Karpas-422 (cell line): Measurements from ENCODE around the gene IRF8. TPM values are rescaled to one million over a fixed set of nuclear protein-coding genes. Genes with fewer than 3 reads are reported as not detected.

Experiments used
- DNase-seq: peaks from one replicate; pipeline ENCODE4 v3.0.0-alpha.2; 2015
- H2AFZ ChIP-seq: fragments of 200-600 bp; sonication (generic); 2 replicates; pipeline ENCODE4 v1.6.1; 2014; ENCODE audit warnings: antibody characterized with exemption, low read length, mixed read lengths
- H3K27ac ChIP-seq: fragments of 200-600 bp; sonication (generic); 2 replicates; pipeline ENCODE4 v1.5.1; 2014; ENCODE audit warnings: mild to moderate bottlenecking, low read length, moderate library complexity
- H3K27me3 ChIP-seq: fragments of 200-600 bp; sonication (generic); 2 replicates; pipeline ENCODE4 v1.6.1; 2014; ENCODE audit warnings: low read length, mixed read lengths
- H3K36me3 ChIP-seq: fragments of 200-600 bp; sonication (generic); 2 replicates; pipeline ENCODE4 v1.6.1; 2014; ENCODE audit warnings: low read length, mixed read lengths; ENCODE audit not compliant: insufficient read depth
- H3K4me1 ChIP-seq: fragments of 200-600 bp; sonication (generic); 2 replicates; pipeline ENCODE4 v1.6.1; 2014; ENCODE audit warnings: mild to moderate bottlenecking, low read length, mixed read lengths
- H3K4me2 ChIP-seq: fragments of 200-600 bp; sonication (generic); 2 replicates; pipeline ENCODE4 v1.6.1; 2014; ENCODE audit warnings: low read length, low read depth, mild to moderate bottlenecking; ENCODE audit not compliant: poor library complexity, severe bottlenecking
- H3K4me3 ChIP-seq: fragments of 200-600 bp; sonication (generic); 2 replicates; pipeline ENCODE4 v1.5.1; 2014; ENCODE audit warnings: mild to moderate bottlenecking, antibody characterized with exemption, low read length, mixed read lengths
- H3K79me2 ChIP-seq: fragments of 200-600 bp; sonication (generic); 2 replicates; pipeline ENCODE4 v1.6.1; 2014; ENCODE audit warnings: mild to moderate bottlenecking, low read length, mixed read lengths
- H3K9ac ChIP-seq: fragments of 200-600 bp; sonication (generic); 2 replicates; pipeline ENCODE4 v1.6.0; 2014; ENCODE audit warnings: low read length
- H3K9me2 ChIP-seq: fragments of 200-600 bp; sonication (generic), shearing (Covaris generic); replicated peaks from 2 replicates; pipeline ENCODE4 v1.6.0; 2014; ENCODE audit warnings: mild to moderate bottlenecking, low read length, moderate library complexity; ENCODE audit not compliant: insufficient read depth
- H3K9me3 ChIP-seq: fragments of 300-700, 200-600 bp; sonication (generic); 2 replicates; pipeline ENCODE4 v1.6.1; 2014; ENCODE audit warnings: low read length, mixed read lengths
- H4K20me1 ChIP-seq: fragments of 200-600 bp; sonication (generic); 2 replicates; pipeline ENCODE4 v1.6.1; 2014; ENCODE audit warnings: mild to moderate bottlenecking, antibody characterized with exemption, low read length, low read depth; ENCODE audit not compliant: insufficient read depth
- total RNA-seq: library from RNA; depleted of rRNA; stranded (reverse); fragments of >200 nt; shearing (Covaris generic); gene quantifications from 2 replicates; pipeline ENCODE4 v1.2.3, GENCODE V29; 2014; ENCODE audit warnings: low replicate concordance

Gene IRF8
- total RNA-seq, 1 experiment from 2014 or later: 285 TPM

- no peaks in the 10 kb centered on the region for H3K79me2 ChIP-seq
- no peaks in the 10 kb centered on the region for H4K20me1 ChIP-seq
- H3K4me3 ChIP-seq: no peak overlapping the region
Observed at GRCh38 chr16:85892760-85893159, 6.2 kb upstream of the IRF8 start.

GRCh38 chr16:85894266-85894665 is 4.7 kb upstream of the IRF8 start:
- Histone ChIP-seq H3K27me3 (no peaks in the 10 kb centered on the region), H3K9ac (no peak overlapping the region), H3K4me1 (peaks cover 25% of the 10 kb centered on the region), H3K27ac (no peak overlapping the region), H2AFZ (no peak overlapping the region), H3K9me2 (no peaks in the 10 kb centered on the region), H3K79me2 (peaks cover 3% of the 10 kb centered on the region), H3K9me3 (no peaks in the 10 kb centered on the region), H4K20me1 (peaks cover 2% of the 10 kb centered on the region), H3K36me3 (no peaks in the 10 kb centered on the region), H3K4me3 (no peak overlapping the region), H3K4me2 (no peak overlapping the region)
- DNase-seq: peak; percentile 76

More at GRCh38 chr16:85892760-85893159, 6.2 kb upstream of the IRF8 start:
- no peaks in the 10 kb centered on the region for H3K27me3 ChIP-seq
- no peak overlapping the region for H3K9ac ChIP-seq
- no peaks in the 10 kb centered on the region for H3K9me2 ChIP-seq
- H3K9me3 ChIP-seq: no peaks in the 10 kb centered on the region
- no peaks in the 10 kb centered on the region for H3K36me3 ChIP-seq
- peaks cover 26% of the 10 kb centered on the region for H3K4me1 ChIP-seq
- no peak overlapping the region for H3K27ac ChIP-seq
- H3K4me2 ChIP-seq: no peak overlapping the region
- no peak for DNase-seq
- H2AFZ ChIP-seq: no peak overlapping the region

DNA sequence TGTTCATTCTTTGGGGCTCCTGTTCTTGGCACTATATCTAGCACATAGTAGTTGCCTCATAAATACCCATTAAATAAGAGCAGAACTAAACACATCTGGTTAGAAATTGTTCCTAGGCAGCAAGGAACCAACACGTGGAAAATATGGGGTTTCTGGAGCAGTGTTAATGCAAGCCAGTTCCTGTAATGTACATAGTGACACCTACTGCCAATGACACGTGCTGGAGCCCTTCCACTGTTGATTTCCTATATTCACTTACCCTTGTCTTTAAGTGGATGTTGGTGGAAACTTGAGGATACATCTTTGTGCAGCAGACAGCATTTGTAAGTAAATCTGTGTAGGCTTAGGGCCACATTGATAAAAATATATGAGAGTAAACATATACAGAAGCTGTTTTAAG is 1.6 kb upstream of the IRF8 start:
- H3K27me3 ChIP-seq: no peaks in the 10 kb centered on the region
- H3K79me2 ChIP-seq: peaks cover 34% of the 10 kb centered on the region
- DNase-seq: peak; percentile 65
- peak overlapping the region; percentile 93 for H3K4me2 ChIP-seq
- no peak overlapping the region for H2AFZ ChIP-seq
- peaks cover 32% of the 10 kb centered on the region for H4K20me1 ChIP-seq
- H3K36me3 ChIP-seq: peaks cover 20% of the 10 kb centered on the region
- no peak overlapping the region for H3K9ac ChIP-seq
- H3K4me1 ChIP-seq: peaks cover 38% of the 10 kb centered on the region
- no peak overlapping the region for H3K4me3 ChIP-seq
- no peak overlapping the region for H3K27ac ChIP-seq
- H3K9me3 ChIP-seq: no peaks in the 10 kb centered on the region
- no peaks in the 10 kb centered on the region for H3K9me2 ChIP-seq

DNA sequence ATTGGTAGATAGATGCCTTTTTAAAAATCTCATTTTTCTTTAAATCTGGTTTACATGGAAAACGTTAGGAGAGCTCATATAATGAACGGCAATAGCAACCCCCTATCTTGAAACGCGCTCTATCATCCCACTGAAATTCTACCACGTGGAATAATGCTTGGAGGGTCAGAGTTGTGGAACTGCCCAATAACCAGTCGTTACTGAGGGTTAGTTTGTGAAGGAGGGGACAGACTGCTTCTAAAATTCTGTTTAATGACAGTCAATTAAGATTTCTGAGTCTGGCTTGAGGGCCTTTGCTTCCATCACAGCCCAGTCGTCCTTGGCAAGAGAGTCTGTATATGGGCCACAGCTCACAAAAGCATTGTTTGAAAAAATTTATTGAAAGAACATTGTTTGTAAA is 482 bp downstream of the IRF8 start:
- H3K9me3 ChIP-seq: no peaks in the 10 kb centered on the region
- DNase-seq: peak; percentile 51
- H3K36me3 ChIP-seq: peaks cover 35% of the 10 kb centered on the region
- peak overlapping the region; percentile 93 for H3K4me2 ChIP-seq
- peaks cover 43% of the 10 kb centered on the region for H4K20me1 ChIP-seq
- peak overlapping the region; percentile 81 for H3K4me3 ChIP-seq
- no peaks in the 10 kb centered on the region for H3K9me2 ChIP-seq
- H3K27ac ChIP-seq: peak overlapping the region; percentile 99
- peak overlapping the region; percentile 91 for H3K9ac ChIP-seq
- peaks cover 55% of the 10 kb centered on the region for H3K79me2 ChIP-seq
- peaks cover 55% of the 10 kb centered on the region for H3K4me1 ChIP-seq
- H2AFZ ChIP-seq: no peak overlapping the region
- H3K27me3 ChIP-seq: no peaks in the 10 kb centered on the region

- peaks cover 62% of the 10 kb centered on the region for H3K79me2 ChIP-seq
- peaks cover 50% of the 10 kb centered on the region for H4K20me1 ChIP-seq
- peak; percentile 83 for DNase-seq
- no peak overlapping the region for H2AFZ ChIP-seq
- H3K9ac ChIP-seq: peak overlapping the region; percentile 91
- H3K36me3 ChIP-seq: peaks cover 42% of the 10 kb centered on the region
- peak overlapping the region; percentile 99 for H3K27ac ChIP-seq
- H3K4me2 ChIP-seq: peak overlapping the region; percentile 93
- peaks cover 63% of the 10 kb centered on the region for H3K4me1 ChIP-seq
- peak overlapping the region; percentile 81 for H3K4me3 ChIP-seq
- no peaks in the 10 kb centered on the region for H3K27me3 ChIP-seq
- no peaks in the 10 kb centered on the region for H3K9me3 ChIP-seq
- no peaks in the 10 kb centered on the region for H3K9me2 ChIP-seq
Observed at GRCh38 chr16:85900027-85900792, 1.2 kb downstream of the IRF8 start.

DNA sequence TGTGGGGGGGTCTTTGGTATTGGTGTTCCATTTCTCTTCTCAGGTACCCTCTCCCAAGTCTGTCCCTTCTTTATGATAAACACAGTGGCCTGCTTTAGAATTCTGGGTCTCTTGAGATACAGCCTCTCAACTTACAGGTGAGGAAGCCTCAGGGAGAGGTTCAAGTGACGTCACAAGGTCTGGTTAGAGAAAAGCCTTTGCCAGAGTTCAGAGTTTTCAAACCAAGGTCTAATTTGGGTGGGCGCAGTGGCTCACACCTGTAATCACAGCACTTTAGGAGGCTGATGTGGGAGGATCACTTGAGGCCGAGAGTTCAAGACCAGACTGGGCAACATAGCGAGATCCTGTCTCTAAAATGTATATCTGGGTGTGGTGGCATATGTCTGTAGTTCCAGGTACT is 2.1 kb downstream of the IRF8 start:
- Histone ChIP-seq H3K27me3 (no peaks in the 10 kb centered on the region), H3K9me3 (no peaks in the 10 kb centered on the region), H3K9ac (peak overlapping the region; percentile 91), H4K20me1 (peaks cover 52% of the 10 kb centered on the region), H3K79me2 (peaks cover 71% of the 10 kb centered on the region), H2AFZ (no peak overlapping the region), H3K4me2 (peak overlapping the region; percentile 93), H3K4me3 (peak overlapping the region; percentile 81), H3K27ac (peak overlapping the region; percentile 99), H3K36me3 (peaks cover 51% of the 10 kb centered on the region), H3K4me1 (peaks cover 72% of the 10 kb centered on the region), H3K9me2 (no peaks in the 10 kb centered on the region)
- DNase-seq: peak; percentile 55

DNA sequence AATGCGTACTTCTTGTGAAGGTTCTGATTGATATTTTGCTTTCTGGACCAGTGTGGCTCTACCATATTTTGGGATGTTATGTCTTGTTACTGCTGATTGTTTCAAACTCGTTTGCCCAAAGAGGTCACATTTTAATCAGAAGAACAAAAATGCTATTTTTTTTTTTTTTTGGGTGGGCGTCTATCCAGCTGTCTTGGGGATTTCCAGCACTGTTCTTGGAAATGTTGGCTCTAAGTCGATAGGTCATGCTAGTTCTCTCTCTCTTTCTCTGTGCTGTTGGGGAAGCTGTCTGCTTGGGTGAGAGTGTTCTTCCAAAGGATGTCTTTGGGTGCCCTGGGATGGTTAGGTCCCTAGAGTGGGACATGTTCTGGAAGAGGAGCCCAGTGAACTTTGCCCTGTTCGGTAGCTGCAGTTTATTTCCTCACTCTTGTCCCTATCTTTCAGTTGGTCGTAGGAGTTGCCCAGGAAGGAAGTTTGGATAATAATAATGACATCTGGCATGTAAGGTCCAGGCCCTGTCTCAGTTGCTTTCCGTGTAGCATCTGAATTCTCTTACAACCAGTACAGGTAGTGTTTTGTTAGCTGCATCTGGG is 2.9 kb downstream of the IRF8 start:
- peak overlapping the region; percentile 81 for H3K4me3 ChIP-seq
- no peaks in the 10 kb centered on the region for H3K9me3 ChIP-seq
- peaks cover 52% of the 10 kb centered on the region for H4K20me1 ChIP-seq
- peak overlapping the region; percentile 93 for H3K4me2 ChIP-seq
- peaks cover 59% of the 10 kb centered on the region for H3K36me3 ChIP-seq
- no peak overlapping the region for H2AFZ ChIP-seq
- H3K27me3 ChIP-seq: no peaks in the 10 kb centered on the region
- peaks cover 76% of the 10 kb centered on the region for H3K79me2 ChIP-seq
- peak overlapping the region; percentile 91 for H3K9ac ChIP-seq
- peak; percentile 43 for DNase-seq
- H3K9me2 ChIP-seq: no peaks in the 10 kb centered on the region
- peak overlapping the region; percentile 99 for H3K27ac ChIP-seq
- peaks cover 79% of the 10 kb centered on the region for H3K4me1 ChIP-seq

GRCh38 chr16:85902366-85903155 is 3.6 kb downstream of the IRF8 start:
- H4K20me1 ChIP-seq: peaks cover 52% of the 10 kb centered on the region
- H3K27ac ChIP-seq: peak overlapping the region; percentile 99
- no peaks in the 10 kb centered on the region for H3K27me3 ChIP-seq
- H2AFZ ChIP-seq: no peak overlapping the region
- DNase-seq: peak; percentile 71
- H3K9ac ChIP-seq: peak overlapping the region; percentile 91
- H3K79me2 ChIP-seq: peaks cover 76% of the 10 kb centered on the region
- no peaks in the 10 kb centered on the region for H3K9me3 ChIP-seq
- peak overlapping the region; percentile 93 for H3K4me2 ChIP-seq
- peaks cover 80% of the 10 kb centered on the region for H3K4me1 ChIP-seq
- no peaks in the 10 kb centered on the region for H3K9me2 ChIP-seq
- H3K36me3 ChIP-seq: peaks cover 63% of the 10 kb centered on the region
- peak overlapping the region; percentile 81 for H3K4me3 ChIP-seq
